NCI-H748 treated with DMSO at 0.1 percent for 48 hours (cell line): Measurements from ENCODE around the gene MAN1C1.
"Not testable (repeated sequence)": the region's sequence is repeated elsewhere in the genome, so short reads cannot be mapped to it uniquely, and the experiment has no call there.

ENCODE experiments used
- DNase-seq: peaks from one replicate; lab custom pipeline; 2025; lab: John Stamatoyannopoulos, UW

MAN1C1 gene

GRCh38 chr1:25716320-25716719 is 99.7 kb downstream of the MAN1C1 start:
- DNase-seq, result no peak

- DNase-seq, result no peak
Measured at GRCh38 chr1:25718732-25719131, 102.1 kb downstream of the MAN1C1 start.

- DNase-seq, result no peak
Measured at GRCh38 chr1:25720624-25721023, 104.0 kb downstream of the MAN1C1 start.

GRCh38 chr1:25723250-25723880 is 106.8 kb downstream of the MAN1C1 start:
- no peak for DNase-seq

- DNase-seq, result no peak
Measured at GRCh38 chr1:25724201-25724600, 107.6 kb downstream of the MAN1C1 start.

- no peak for DNase-seq
Measured at GRCh38 chr1:25724966-25725365, 108.4 kb downstream of the MAN1C1 start.

- no peak for DNase-seq
Measured at GRCh38 chr1:25725482-25725881, 108.9 kb downstream of the MAN1C1 start.

- DNase-seq, result no peak
Measured at GRCh38 chr1:25727088-25727487, 110.5 kb downstream of the MAN1C1 start.

GRCh38 chr1:25727635-25728286 is 111.2 kb downstream of the MAN1C1 start:
- DNase-seq, result no peak

- DNase-seq, result no peak
Measured at GRCh38 chr1:25728301-25728935, 111.8 kb downstream of the MAN1C1 start.

GRCh38 chr1:25729045-25729444 is 112.5 kb downstream of the MAN1C1 start:
- no peak for DNase-seq

- no peak for DNase-seq
Measured at GRCh38 chr1:25729790-25730644, 113.4 kb downstream of the MAN1C1 start.

GRCh38 chr1:25731148-25731547 is 114.6 kb downstream of the MAN1C1 start:
- DNase-seq, result no peak

GRCh38 chr1:25731626-25732370 is 115.2 kb downstream of the MAN1C1 start:
- no peak for DNase-seq

GRCh38 chr1:25732821-25733220 is 116.2 kb downstream of the MAN1C1 start:
- DNase-seq, result no peak

- no peak for DNase-seq
Measured at GRCh38 chr1:25733271-25733670, 116.7 kb downstream of the MAN1C1 start.

- not testable (repeated sequence) for DNase-seq
Measured at GRCh38 chr1:25734991-25735390, 118.4 kb downstream of the MAN1C1 start.

GRCh38 chr1:25735956-25736529 is 119.5 kb downstream of the MAN1C1 start:
- DNase-seq, result no peak

GRCh38 chr1:25737130-25737529 is 120.5 kb downstream of the MAN1C1 start:
- no peak for DNase-seq

- DNase-seq, result no peak
Measured at GRCh38 chr1:25738499-25738898, 121.9 kb downstream of the MAN1C1 start.

GRCh38 chr1:25739341-25739740 is 122.8 kb downstream of the MAN1C1 start:
- DNase-seq, result no peak
